ENCODE measurements around the gene KRT32.

Gene KRT32

DNA sequence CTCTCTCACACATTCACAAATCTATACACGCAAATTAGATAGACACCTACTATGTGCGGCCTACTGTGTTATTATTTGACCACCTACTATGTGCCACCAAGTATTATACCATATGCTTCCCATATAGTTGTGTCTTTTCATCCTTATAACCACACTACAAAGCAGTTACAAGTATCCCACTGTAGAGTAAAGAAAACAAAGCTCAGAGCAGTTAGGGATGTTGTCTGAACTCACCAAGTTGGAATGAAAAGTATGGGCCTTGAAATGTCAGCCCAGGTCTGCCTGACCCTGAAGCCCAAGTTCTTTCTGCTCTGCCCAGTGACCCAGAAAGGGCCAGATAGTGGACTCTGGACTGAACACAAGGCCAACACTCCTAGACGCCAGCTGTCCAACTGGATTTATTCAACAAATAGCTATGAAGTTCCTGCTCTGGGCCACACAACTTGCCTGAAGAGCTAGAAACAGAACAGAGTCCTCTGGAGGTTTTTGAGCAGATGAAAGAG is 51.3 kb downstream of the KRT32 start:
- no peak overlapping the region for H3K4me3 ChIP-seq (ENCODE audit: low read length)
- no peak for DNase-seq (ENCODE audit: low read depth, low spot score)

DNA sequence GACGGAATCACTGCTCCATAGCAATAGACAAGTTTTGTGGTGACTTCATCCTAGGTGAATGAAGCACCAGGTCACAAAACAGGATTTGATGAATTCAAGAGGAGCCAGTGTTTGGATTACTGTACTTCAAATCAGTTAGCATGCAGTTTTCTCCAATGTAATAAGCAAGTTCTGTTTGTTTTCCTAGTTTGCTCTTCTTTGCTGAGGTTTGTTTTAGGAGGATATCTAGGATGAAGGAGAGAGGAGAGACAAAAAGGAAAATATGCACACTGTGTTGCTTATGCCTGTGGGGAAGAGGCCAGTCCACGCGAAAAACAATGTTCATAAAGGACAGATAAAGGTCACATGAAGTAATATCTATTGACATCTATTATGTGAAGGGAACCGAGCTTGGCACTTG is 51.8 kb downstream of the KRT32 start:
- H3K4me3 ChIP-seq (ENCODE audit: low read length) = no peak overlapping the region
- no peak for DNase-seq (ENCODE audit: low read depth, low spot score)

- no peak overlapping the region for H3K4me3 ChIP-seq (ENCODE audit: low read length)
- no peak for DNase-seq (ENCODE audit: low read depth, low spot score)
These were observed 53.2 kb downstream of the KRT32 start for GRCh38 chr17:41413982-41414381.

GRCh38 chr17:41413353-41413957 is 53.7 kb downstream of the KRT32 start:
- no peak overlapping the region for H3K4me3 ChIP-seq (ENCODE audit: low read length)
- DNase-seq (ENCODE audit: low read depth, low spot score) = no peak

GRCh38 chr17:41411072-41411840 is 55.9 kb downstream of the KRT32 start:
- no peak overlapping the region for H3K4me3 ChIP-seq (ENCODE audit: low read length)
- no peak for DNase-seq (ENCODE audit: low read depth, low spot score)

All from Jurkat, Clone E6-1 (cell line).